HG02588 (cell line): Measurements from ENCODE around the gene OST4.
A peak's percentile ranks its signal among the peaks of the same experiment; 100 is the strongest.
"Not testable (repeated sequence)": the region's sequence is repeated elsewhere in the genome, so short reads cannot be mapped to it uniquely, and the experiment has no call there.

Source experiments
- ATAC-seq: cut with Tn5 transposase; IDR thresholded peaks from one replicate; pipeline ENCODE4 v1.9.1; 2021; ENCODE audit warnings: mild to moderate bottlenecking, moderate library complexity; ENCODE audit not compliant: unreplicated experiment

OST4 gene

DNA sequence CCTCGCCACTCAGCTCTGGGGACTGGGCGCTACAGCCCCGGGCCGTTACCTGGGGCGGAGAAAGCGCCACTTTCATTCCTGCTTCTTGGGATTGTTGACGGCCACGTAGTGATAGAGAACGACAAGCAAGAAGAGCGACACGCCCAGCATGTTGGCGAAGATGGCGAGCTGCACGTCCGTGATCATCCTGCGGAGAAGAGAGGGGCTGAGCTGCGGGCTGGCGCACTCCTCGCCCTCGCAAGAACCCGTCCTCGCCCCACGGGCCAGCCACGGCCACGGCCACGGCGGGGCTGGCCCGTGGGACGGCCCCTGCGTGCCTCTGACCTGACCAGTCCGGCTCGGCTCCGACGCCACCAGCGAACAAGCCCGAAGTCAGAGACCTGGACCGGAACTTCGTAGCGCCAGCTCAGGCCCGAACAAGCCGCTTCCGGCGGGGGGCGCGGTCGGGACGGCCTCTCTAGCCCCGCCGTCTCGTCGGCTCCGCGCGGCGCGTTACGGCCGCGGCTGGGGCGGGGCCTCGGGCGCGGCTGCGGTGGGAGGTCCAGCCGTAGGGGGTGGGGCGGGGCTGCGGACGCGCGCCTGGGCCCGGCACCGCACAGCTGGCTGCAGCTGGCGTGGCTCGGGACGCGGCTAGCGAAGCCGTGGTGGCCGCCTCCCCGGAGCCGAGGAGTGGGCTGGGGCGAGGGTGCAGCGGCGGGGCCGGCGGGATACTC lies at the start of gene OST4:
Gene OST4, minus strand, starts transcription at position 378 of the 713 bp plus-strand sequence.
- peak; percentile 87 for ATAC-seq

DNA sequence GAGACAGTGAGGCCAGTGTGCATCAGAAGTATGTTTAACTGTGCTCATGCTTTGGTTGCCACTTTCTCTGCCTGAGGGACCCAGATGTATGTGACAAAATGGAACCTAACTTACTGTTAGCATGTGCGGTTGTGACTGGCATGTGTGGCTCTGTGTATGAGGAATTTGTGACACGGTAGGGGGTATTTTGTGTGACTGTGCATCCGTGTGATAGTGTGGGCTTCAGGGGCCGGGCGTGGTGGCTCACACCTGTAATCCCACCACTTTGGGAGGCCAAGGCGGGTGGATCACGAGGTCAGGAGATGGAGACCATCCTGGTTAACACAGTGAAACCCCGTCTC lies 47.8 kb upstream of the OST4 start:
- ATAC-seq: not testable (repeated sequence)

DNA sequence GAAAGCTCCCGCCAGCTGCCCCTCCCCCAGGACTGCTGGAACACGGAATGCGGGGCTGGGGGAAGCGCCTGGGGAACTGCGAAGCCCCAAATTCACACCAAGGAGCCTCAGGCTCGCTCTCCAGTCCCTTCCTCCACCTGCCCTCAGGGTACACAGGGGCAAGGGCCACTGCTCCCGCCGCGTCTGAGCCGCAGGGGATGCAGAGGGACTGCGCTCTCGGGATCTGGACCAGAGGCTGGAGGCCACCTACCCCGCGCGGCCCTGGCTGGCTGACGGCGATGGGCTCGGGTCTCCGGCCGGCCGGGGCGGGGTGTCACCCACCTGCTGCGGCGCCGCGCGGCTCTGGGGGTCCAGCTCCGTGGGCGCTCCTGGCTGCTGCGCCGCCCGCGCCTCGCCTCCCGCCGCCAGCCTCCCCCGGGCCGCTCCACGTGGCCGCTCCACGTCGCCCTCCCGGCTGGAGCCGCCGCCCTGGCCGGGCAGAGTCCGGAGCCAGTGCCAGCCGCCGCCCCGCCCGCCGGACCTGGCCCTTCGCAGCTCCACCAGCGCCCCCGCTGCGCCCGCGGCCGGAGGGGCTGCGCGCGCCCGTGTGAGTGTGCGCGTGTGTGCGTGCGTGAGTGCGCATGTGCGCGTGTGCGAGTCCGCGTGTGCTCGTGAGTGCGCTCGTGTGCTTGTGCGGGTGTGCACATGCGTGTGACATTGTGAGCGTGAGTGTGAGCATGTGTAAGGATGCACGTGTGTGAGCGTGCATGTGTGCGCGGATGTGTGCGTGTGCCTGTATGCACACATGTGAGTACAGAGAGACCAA lies 47.3 kb upstream of the OST4 start, which contains the start of gene CGREF1:
Gene CGREF1, minus strand, starts transcription at position 604 of the 805 bp plus-strand sequence. CDS start 14,762 bp downstream, outside the sequence.
- no peak for ATAC-seq

DNA sequence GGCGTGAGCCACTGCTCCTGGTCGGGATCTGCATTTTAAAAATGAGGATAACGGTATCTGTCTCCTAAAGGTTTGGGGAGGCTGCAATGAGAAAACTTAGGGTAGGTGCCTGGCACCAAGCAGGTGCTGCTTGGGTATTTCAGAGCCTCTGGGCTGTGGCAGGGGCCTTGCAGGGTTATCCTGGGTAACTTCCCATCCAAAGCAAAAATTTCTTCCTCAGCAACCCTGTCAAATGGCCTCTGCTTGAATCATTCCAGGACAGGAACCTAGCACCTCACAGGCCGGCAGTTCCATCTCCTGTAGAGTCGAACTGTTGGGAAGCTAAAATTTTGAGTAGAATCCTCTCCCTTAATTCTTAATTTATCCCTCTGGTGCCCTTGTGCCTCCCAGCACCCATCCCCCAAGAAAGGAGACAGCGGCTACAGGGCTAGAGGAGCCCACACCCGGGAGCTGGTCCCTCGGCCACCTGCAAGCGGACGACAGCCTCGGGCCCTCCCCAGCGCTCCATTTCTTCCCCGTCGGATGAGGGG lies 46.6 kb upstream of the OST4 start:
- ATAC-seq: no peak

GRCh38 chr2:27115519-27115918 lies 44.1 kb upstream of the OST4 start:
- ATAC-seq: no peak

GRCh38 chr2:27111392-27112078 lies 40.1 kb upstream of the OST4 start:
- not testable (repeated sequence) for ATAC-seq

GRCh38 chr2:27110603-27111352 lies 39.3 kb upstream of the OST4 start:
- ATAC-seq: not testable (repeated sequence)

GRCh38 chr2:27109083-27109482 lies 37.6 kb upstream of the OST4 start:
- no peak for ATAC-seq

DNA sequence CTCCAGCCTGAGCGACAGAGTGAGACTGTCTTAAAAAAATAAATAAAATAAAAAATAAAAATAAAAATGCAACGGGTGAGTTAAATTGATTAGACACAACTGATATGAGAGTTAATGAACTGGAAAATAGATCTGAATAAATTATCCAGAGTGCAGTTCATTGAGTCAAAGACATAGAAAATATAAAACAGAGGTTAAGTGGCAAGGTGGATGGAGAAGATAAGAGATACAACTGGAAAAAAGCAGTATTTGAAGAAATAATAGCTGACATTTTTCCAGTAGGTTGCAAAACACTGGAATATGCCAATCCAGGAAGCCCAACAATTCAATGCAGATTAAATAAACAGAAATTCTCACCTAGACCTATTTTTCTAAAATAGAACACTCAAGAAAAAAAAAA lies 36.8 kb upstream of the OST4 start:
- ATAC-seq: no peak

DNA sequence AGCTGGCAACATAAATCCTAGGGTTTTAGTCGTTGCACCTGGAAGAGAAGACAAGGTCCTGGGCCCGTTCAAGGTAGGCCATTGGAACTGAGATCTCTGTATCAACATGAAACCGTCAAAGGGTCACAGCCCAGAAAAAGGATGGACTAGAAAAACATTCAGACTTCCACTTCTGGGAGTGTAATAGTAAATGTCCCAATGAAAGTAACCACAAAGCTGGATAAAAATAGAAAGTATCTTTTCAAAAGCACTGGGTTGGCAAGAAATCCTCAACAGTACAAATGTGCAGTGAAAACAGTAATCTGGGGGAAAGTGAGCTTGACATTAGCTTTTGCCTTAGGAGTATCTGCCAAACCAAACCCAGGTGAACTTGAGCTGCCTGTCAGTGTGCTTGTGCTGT lies 34.5 kb upstream of the OST4 start:
- ATAC-seq: no peak

- no peak for ATAC-seq
Measured at GRCh38 chr2:27102329-27102728, 30.9 kb upstream of the OST4 start.

DNA sequence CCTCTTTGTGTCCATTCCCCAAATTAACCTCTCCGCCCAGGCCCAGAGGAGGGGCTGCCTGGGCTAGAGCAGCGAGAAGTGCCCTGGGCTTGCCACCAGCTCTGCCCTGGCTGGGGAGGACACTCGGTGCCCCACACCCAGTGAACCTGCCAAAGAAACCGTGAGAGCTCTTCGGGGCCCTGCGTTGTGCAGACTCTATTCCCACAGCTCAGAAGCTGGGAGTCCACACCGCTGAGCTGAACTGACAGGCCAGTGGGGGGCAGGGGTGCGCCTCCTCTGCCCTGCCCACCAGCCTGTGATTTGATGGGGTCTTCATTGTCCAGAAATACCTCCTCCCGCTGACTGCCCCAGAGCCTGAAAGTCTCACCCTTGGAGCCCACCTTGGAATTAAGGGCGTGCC lies 28.6 kb upstream of the OST4 start:
- no peak for ATAC-seq

GRCh38 chr2:27099334-27099955 lies 28.0 kb upstream of the OST4 start:
- ATAC-seq: no peak

- no peak for ATAC-seq
Measured at GRCh38 chr2:27097341-27097740, 25.9 kb upstream of the OST4 start.

- no peak for ATAC-seq
Measured at GRCh38 chr2:27096748-27097297, 25.4 kb upstream of the OST4 start.

GRCh38 chr2:27095745-27096651 lies 24.5 kb upstream of the OST4 start:
- no peak for ATAC-seq

DNA sequence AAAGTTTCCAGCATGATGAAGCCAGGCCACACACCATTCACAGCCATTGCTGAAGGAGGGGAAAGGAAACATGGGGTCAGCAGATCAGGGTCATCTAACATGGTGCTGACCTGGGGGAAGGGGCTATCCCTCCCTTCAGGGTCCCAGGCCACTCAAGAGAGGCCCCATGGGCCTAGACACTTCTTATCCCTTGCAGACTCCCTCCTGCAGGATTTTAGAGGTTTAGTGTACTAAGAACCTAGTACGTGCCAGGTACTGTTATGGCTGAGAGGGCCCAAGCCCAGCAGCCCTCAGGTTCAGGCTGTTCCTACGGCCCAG lies 23.9 kb upstream of the OST4 start:
- no peak for ATAC-seq

DNA sequence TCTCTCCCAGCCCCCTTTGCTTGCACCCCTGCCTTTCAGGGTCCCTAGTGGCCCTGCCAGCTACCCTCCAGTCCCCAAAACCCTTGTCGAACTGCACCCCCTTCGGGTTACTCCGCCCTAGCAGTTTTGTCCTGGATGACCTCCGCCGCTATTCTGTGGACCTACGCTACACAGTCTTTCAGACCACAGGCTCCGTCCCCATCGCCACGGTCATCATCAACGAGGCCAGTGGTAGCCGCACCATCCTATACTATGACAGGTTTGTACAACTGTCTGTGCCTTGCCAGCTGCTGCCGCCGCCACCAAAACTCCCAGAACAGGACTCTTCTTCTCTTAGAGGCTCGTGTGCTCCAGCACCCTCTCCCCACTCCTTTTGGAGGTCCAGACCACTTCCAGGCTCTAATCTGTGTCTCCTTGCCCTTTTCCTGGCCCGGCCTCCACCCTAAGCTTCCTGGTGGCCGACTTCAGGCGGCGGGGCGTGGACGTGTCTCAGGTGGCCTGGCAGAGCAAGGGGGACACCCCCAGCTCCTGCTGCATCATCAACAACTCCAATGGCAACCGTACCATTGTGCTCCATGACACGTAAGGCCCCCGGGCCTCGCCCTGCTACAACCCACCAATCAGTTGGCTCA lies 23.0 kb upstream of the OST4 start:
- ATAC-seq: no peak
